Erythroblast (primary cell): ENCODE measurements around the gene NXPE3.

ENCODE experiments used
- GATA1 ChIP-seq: IDR thresholded peaks from 2 replicates; pipeline ENCODE4 v1.6.1; 2011; ENCODE audit warnings: low read depth, mild to moderate bottlenecking, control low read depth, low read length, moderate library complexity
- POLR2A ChIP-seq: IDR thresholded peaks from 2 replicates; pipeline ENCODE4 v1.6.1; 2011; ENCODE audit warnings: mild to moderate bottlenecking, low read length

DNA sequence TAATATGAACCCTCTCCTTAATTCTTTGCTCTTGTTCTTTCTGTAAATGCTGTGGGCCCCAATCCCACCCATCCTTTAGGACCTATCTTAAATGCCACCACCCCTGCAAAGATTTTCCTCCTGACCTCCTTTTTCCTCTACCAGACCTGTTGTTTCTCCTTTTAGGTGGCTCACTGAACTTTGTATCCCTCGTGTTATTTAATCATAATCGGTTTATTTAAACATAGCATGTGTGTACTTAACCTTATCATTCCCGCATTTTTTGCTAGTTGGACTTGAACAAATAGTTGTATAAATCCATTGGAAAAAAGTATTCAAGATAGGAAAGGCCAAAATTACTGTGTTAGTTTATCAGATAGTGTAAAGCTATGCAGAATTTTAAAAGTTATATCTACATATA, 69.3 kb downstream of the NXPE3 start:
- TF ChIP-seq POLR2A (no peak), GATA1 (no peak)
